VCaP (cell line): Measurements from ENCODE around the gene NUDT3.
"Not testable (repeated sequence)": the region's sequence is repeated elsewhere in the genome, so short reads cannot be mapped to it uniquely, and the experiment has no call there.

Experiments used
- H3K27ac ChIP-seq: fragments of 450-650 bp; 2 replicates; pipeline ENCODE4 v1.5.1; 2017
- CTCF ChIP-seq: fragments of 450-650 bp; conservative IDR thresholded peaks from 2 replicates; pipeline ENCODE4 v1.5.1; 2017; ENCODE audit warnings: mild to moderate bottlenecking, moderate library complexity

NUDT3 gene

DNA sequence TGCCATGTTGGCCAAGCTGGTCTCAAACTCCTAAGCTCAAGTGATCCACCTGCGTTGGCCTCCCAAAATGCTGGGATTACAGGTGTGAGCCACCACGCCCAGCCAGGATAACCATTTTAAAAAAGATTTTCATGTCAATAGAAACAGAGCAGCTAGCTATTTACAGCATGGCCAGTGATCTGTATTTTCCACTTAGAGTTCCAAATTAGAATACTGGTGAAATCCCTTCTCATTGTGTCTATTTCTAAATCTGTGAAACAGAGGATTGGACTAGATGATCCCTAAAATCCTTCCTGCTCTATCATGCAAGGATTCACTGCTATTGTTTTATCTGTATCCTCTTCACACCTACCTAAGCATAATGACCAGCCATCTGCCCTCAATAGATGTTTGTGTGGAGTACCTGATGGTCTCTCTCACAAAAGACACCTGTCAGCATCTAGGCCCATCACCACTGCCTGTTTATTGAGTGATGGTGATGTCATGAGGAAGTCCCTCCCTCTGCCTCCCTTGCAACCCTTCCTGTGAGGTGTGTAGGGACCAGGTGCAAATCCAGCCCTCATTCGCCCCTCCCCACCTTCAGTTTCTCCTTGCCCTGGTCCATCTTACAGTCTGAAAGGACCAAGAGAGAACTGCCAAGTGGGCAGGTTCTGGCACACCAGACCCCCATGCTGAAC lies 117.2 kb downstream of the NUDT3 start:
- TF ChIP-seq CTCF: no peak
- H3K27ac ChIP-seq: no peak overlapping the region

DNA sequence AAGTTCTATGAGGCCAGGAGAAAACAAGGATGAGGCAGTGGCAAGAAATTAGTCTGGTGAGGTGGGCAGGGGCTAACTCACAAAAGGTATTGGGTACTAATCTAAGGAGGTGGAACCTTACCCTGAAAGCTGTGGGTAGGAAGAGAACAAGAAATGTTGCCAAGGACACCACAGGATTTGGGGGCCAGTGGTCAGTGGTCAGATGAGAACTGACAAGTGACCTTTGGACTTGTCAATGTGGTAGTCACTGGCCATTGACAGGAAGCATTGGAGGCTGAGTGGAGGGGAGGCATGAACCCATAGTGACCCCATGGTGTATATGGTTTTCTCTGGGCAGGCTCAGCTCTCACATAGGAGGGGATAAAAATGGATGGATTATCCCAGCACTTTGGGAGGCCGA lies 118.3 kb downstream of the NUDT3 start:
- no peak for TF ChIP-seq CTCF
- no peak overlapping the region for H3K27ac ChIP-seq

- TF ChIP-seq CTCF: no peak
- no peak overlapping the region for H3K27ac ChIP-seq
Observed at GRCh38 chr6:34273242-34273805, 119.1 kb downstream of the NUDT3 start.

- no peak overlapping the region for H3K27ac ChIP-seq
- no peak; the same call in 1 of the 2 replicates for TF ChIP-seq CTCF
Observed at GRCh38 chr6:34272013-34272926, 120.2 kb downstream of the NUDT3 start.

DNA sequence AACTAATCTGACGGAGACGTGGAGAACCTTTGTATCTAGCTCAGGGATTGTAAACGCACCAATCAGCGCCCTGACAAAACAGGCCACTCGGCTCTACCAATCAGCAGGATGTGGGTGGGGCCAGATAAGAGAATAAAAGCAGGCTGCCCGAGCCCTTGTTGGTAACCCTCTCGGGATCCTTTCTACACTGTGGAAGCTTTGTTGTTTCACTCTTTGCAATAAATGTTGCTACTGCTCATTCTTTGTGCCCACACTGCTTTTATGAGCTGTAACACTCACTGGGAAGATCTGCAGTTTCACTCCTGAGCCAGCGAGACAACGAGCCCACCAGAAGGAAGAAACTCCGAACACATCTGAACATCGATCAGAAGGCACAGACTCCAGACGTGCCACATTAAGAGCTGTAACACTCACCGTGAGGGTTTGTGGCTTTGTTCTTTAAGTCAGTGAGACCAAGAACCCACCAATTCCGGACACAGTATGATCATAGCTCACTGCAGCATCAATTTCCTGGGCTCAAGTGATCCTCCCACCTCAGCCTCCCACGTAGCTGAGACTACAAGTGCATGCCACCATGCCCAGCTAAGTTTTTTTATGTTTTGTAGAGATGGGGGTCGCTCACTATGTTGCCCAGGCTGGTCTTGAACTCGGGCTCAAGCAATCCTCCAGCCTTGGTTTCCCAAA lies 122.7 kb downstream of the NUDT3 start:
- H3K27ac ChIP-seq: not testable (repeated sequence)

DNA sequence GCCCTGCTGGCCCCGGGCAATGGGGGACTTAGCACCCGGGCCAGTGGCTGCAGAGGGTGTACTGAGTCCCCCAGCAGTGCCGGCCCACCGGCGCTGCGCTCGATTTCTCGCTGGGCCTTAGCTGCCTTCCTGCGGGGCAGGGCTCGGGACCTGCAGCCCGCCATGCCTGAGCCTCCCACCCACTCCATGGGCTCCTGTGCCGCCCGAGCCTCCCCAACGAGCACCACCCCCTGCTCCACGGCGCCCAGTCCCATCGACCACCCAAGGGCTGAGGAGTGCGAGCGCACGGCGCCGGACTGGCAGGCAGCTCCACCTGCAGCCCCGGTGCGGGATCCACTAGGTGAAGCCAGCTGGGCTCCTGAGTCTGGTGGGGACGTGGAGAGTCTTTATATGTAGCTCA lies 123.3 kb downstream of the NUDT3 start:
- not testable (repeated sequence) for H3K27ac ChIP-seq

DNA sequence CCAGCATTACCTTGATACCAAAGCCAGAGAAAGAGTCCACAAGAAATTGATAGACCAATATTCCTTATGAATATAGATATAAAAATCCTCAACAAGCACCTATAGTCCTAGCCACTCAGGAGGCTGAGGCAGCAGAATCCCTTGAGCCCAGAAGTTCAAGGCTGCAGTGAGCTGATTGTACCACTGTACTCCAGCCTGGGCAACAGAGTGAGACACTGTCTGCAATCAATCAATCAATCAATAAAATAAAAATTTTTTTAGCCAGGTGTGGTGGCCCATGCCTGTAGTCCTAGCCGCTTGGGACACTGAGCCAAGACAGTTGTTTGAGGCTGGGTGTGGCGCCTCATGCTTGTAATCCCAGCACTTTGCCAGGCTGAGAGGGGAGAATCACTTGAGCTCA lies 124.7 kb downstream of the NUDT3 start:
- TF ChIP-seq CTCF: no peak
- H3K27ac ChIP-seq: no peak overlapping the region

DNA sequence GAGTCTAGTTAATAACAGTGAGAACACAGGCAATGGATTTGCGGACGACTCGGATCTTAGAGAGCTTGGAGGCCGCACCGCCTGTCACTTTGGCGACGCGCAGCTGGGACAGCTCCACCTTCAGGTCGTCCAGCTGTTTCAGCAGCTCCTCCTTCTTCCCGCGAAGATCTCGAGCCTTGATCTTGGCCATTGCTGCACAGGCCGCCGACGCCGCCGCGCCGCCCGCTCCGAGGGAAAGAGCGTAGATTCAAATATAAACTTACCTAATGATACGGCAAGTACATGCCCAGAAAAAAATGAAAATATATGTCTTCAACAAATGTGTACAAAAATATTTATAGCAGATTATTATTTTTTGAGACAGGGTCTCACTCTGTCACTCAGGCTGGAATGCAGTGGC lies 129.0 kb downstream of the NUDT3 start:
- H3K27ac ChIP-seq: not testable (repeated sequence)
